ENCODE results near the gene FARSB. TPM values are rescaled to one million over a fixed set of nuclear protein-coding genes. Genes with fewer than 3 reads are reported as not detected.
"Not testable (repeated sequence)": the region's sequence is repeated elsewhere in the genome, so short reads cannot be mapped to it uniquely, and the experiment has no call there.

Gene FARSB
- total RNA-seq: 12.1 TPM

GRCh38 chr2:222655787-222656525 lies at the start of gene FARSB:
Gene FARSB, minus strand, starts transcription at chr2:222656092. Its CDS starts 19 bp downstream, at chr2:222656073.
- DNase-seq (ENCODE audit: low spot score): peak; percentile 96

GRCh38 chr2:222703886-222704285 lies 48.0 kb upstream of the FARSB start:
- no peak for DNase-seq (ENCODE audit: low spot score)

GRCh38 chr2:222703091-222703490 lies 47.2 kb upstream of the FARSB start:
- DNase-seq (ENCODE audit: low spot score): no peak

GRCh38 chr2:222701721-222702131 lies 45.8 kb upstream of the FARSB start:
- DNase-seq (ENCODE audit: low spot score): no peak

GRCh38 chr2:222701233-222701632 lies 45.3 kb upstream of the FARSB start:
- no peak for DNase-seq (ENCODE audit: low spot score)

GRCh38 chr2:222698276-222698675 lies 42.4 kb upstream of the FARSB start:
- DNase-seq (ENCODE audit: low spot score): no peak

- no peak for DNase-seq (ENCODE audit: low spot score)
These were observed 37.9 kb upstream of the FARSB start for GRCh38 chr2:222693837-222694236.

- DNase-seq (ENCODE audit: low spot score): not testable (repeated sequence)
These were observed 37.5 kb upstream of the FARSB start for GRCh38 chr2:222693413-222693812.

- DNase-seq (ENCODE audit: low spot score): peak; percentile 64
These were observed 34.8 kb upstream of the FARSB start for GRCh38 chr2:222690564-222691200.

GRCh38 chr2:222689322-222689721 lies 33.4 kb upstream of the FARSB start:
- DNase-seq (ENCODE audit: low spot score): no peak

- no peak for DNase-seq (ENCODE audit: low spot score)
These were observed 33.0 kb upstream of the FARSB start for GRCh38 chr2:222688917-222689316.

- DNase-seq (ENCODE audit: low spot score): no peak
These were observed 30.3 kb upstream of the FARSB start for GRCh38 chr2:222686086-222686750.

GRCh38 chr2:222683805-222684204 lies 27.9 kb upstream of the FARSB start:
- DNase-seq (ENCODE audit: low spot score): no peak

GRCh38 chr2:222677981-222678380 lies 22.1 kb upstream of the FARSB start:
- DNase-seq (ENCODE audit: low spot score): no peak

GRCh38 chr2:222673883-222674282 lies 18.0 kb upstream of the FARSB start:
- DNase-seq (ENCODE audit: low spot score): peak; percentile 76

GRCh38 chr2:222673273-222673672 lies 17.4 kb upstream of the FARSB start:
- no peak for DNase-seq (ENCODE audit: low spot score)

- no peak for DNase-seq (ENCODE audit: low spot score)
These were observed 16.1 kb upstream of the FARSB start for GRCh38 chr2:222672068-222672401.

GRCh38 chr2:222671259-222672067 lies 15.6 kb upstream of the FARSB start, which contains the start of gene MOGAT1:
Gene MOGAT1, plus strand, starts transcription at chr2:222671658. Its CDS starts 128 bp downstream, at chr2:222671786.
- DNase-seq (ENCODE audit: low spot score): peak; percentile 90

GRCh38 chr2:222670191-222671038 lies 14.5 kb upstream of the FARSB start:
- DNase-seq (ENCODE audit: low spot score): peak; percentile 83

- DNase-seq (ENCODE audit: low spot score): no peak
These were observed 13.5 kb upstream of the FARSB start for GRCh38 chr2:222669353-222669752.
